ENCODE results near the gene SPAG9. TPM values are rescaled to one million over a fixed set of nuclear protein-coding genes. Genes with fewer than 3 reads are reported as not detected.
A peak's percentile ranks its signal among the peaks of the same experiment; 100 is the strongest.

SPAG9 gene
- total RNA-seq, 1 donor from 2014 or later, result 77.9 TPM

GRCh38 chr17:50919321-50920040 lies 201.2 kb downstream of the SPAG9 start:
- peak; percentile 96 for DNase-seq (ENCODE audit: low spot score)

- no peak for DNase-seq (ENCODE audit: low spot score)
These were observed 201.8 kb downstream of the SPAG9 start for GRCh38 chr17:50918933-50919296.

DNA sequence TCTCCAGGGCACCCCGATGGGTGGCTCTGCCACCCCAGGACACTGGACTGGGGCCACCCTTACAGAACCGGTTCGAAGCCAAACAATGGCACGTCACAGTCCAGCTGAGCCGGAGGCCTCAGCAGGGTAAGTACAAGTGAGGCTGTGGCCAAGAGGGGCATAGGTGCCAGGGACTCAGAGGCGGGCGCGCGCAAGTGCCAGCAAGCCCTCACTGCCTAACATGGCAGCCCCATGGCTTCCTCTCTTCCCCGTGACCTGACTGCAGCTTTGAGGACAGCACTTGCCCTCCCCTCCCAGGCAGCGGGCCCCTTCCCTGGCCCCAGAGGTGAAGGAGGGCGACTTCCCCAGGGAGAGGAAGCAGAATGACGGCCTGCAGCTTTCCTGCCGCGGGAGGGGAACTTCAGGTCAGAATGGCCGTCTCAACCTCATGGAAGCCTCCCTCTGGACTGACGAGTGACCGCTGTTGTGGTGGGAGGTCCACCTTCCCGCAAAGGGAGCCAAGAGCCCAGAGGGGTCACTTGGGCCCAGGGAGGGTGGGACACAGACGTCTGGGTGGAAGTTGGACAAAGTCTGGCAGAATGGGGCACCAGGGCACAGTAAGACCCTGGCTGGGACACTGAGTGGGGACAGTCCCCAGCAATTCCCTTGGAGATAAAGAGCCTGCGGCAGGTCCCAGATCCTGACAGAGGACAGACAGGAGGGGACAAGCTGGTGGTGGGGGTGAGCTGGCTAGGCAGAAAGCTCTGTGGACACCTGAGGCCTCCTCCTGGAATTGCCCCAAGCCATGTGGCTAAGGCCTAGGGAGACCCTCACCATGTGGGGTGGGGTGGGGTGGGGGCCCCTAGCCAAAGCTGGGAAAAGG lies 202.4 kb downstream of the SPAG9 start:
- no peak for DNase-seq (ENCODE audit: low spot score)

DNA sequence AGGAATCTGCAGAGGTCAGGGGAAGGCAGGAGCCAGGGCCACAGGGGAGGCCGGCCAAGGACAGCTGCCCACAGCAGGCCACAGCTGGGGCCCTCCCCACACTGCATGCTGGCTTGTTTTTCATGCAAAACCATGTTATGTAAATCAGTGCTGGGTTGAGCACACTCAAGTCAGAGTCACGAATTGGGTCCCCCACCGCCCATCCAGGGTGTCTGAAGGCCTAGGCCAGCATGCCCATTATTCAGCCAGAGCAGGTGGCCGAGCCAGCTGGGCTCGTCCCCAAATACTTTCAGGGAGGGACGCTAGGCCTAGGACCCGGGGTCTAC lies 203.3 kb downstream of the SPAG9 start:
- DNase-seq (ENCODE audit: low spot score), result no peak

DNA sequence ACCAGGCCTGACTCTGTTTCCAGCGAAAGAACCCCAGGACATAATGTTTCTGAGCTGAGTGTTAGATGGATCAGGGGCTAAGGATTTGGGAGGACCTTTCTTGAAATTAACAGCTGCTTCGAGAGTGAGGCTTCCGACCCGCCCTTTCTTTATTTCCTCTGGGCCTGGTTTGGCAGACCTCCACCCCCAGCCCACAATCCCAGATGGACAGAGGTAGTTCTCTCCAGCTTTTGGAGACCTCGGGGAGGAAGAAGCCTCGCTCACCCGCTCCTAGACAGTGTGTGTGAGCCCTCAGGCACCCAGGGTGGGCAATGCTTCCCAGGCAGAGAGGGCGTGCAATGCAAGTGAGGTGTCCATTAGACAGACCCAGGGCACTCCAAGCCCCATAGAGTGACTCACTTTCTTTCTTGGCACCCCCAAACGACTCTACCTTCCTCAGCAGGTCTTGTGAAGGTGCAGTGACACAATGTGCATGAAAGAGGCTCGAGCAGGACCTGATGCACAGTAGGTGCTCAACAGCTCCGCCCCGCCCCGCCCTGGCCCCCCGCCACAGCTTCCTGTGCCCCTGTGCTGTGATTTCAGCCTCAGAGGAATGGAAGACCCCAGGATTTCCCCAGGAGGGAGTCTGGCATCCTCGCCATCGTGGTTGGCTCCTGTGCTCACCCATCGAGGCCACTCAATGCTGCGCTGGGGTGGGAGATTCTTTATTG lies 203.8 kb downstream of the SPAG9 start:
- no peak for DNase-seq (ENCODE audit: low spot score)

GRCh38 chr17:50916026-50916707 lies 204.5 kb downstream of the SPAG9 start:
- DNase-seq (ENCODE audit: low spot score), result no peak

- DNase-seq (ENCODE audit: low spot score), result no peak
These were observed 206.1 kb downstream of the SPAG9 start for GRCh38 chr17:50914505-50915063.

- DNase-seq (ENCODE audit: low spot score), result no peak
These were observed 207.5 kb downstream of the SPAG9 start for GRCh38 chr17:50913120-50913519.

Other genes with a start within 250 kb of the SPAG9 start
- 26.5 TPM for gene NME1, start 32.7 kb upstream of the SPAG9 start, total RNA-seq
- gene NME2, start 45.5 kb upstream of the SPAG9 start, total RNA-seq, result 262 TPM
- gene MBTD1, start 139.2 kb upstream of the SPAG9 start, total RNA-seq, result 17.1 TPM
- 17.4 TPM for gene UTP18, start 139.7 kb upstream of the SPAG9 start, total RNA-seq

Data from mucosa of gallbladder (tissue), 1 donor.